Tibial artery (tissue), 4 donors: ENCODE results near the gene NOA1.

Source experiments
- DNase-seq, 2 donors: peaks; one replicate each; pipeline ENCODE4 v3.0.0-alpha.2; 2019
- H3K27ac ChIP-seq, 2 donors: fragments of 200-600 bp; sonication (generic) in 1 of 2; 1 replicate in 1 of 2; 2 replicates in 1 of 2; pipeline ENCODE4 v1.5.1; 2018 to 2019; ENCODE audit warnings: mild to moderate bottlenecking in 1 of 2
- H3K27me3 ChIP-seq, 2 donors: fragments of 200-600 bp; sonication (generic) in 1 of 2; one replicate each; pipeline versions ENCODE4 v1.5.1 to v1.6.0; 2016 to 2019
- H3K36me3 ChIP-seq, 3 donors: fragments of 200-600 bp; sonication (generic) in 2 of 3; one replicate each; pipeline ENCODE4 v1.5.1; 2016 to 2019; ENCODE audit warnings: mild to moderate bottlenecking in 2 of 3
- H3K4me1 ChIP-seq, 4 donors: fragments of 200-600 bp; sonication (generic) in 2 of 4; 1 replicate in 3 of 4; 2 replicates in 1 of 4; pipeline ENCODE4 v1.5.1; 2016 to 2019
- H3K4me3 ChIP-seq, 2 donors: fragments of 200-600 bp; sonication (generic) in 1 of 2; 1 replicate in 1 of 2; 2 replicates in 1 of 2; pipeline ENCODE4 v1.5.1; 2018 to 2019; ENCODE audit warnings: mild to moderate bottlenecking in 2 of 2
- H3K9me3 ChIP-seq, 3 donors: fragments of 200-600 bp; sonication (generic) in 1 of 3; one replicate each; pipeline ENCODE4 v1.5.1; 2016 to 2019
- CTCF ChIP-seq, 2 experiments: fragments of 200-600 bp in 1 of 2; fragments of 450-650 bp in 1 of 2; IDR thresholded peaks; one replicate each; pipeline ENCODE4 v1.5.1; 2017 to 2019; ENCODE audit warnings: antibody characterized with exemption in 2 of 2, mild to moderate bottlenecking in 1 of 2, moderate library complexity in 1 of 2
- intact Hi-C: fragments of 100-400 bp; cut with DNase I; formaldehyde crosslinking; loops from one replicate; pipeline ENCODE4 v1.15.0; 2023; ENCODE audit warnings: low total_unique reads

NOA1 gene

GRCh38 chr4:56981795-56982201, 4.4 kb upstream of the NOA1 start:
- Histone ChIP-seq H3K4me1 (peaks cover 0 to 42% (median 24%) of the 10 kb centered on the region in 4 donors), H3K9me3 (no peaks in the 10 kb centered on the region), H3K27ac (no peak overlapping the region), H3K36me3 (peaks cover 13 to 17% (median 17%) of the 10 kb centered on the region in 3 donors), H3K27me3 (no peaks in the 10 kb centered on the region), H3K4me3 (no peak overlapping the region)
- TF ChIP-seq CTCF (IDR thresholded peaks at IDR 0.05) = no peak
- intact Hi-C loops = no loop called here
- no peak for DNase-seq

GRCh38 chr4:56979421-56980072, 2.1 kb upstream of the NOA1 start:
- H3K9me3 ChIP-seq = no peaks in the 10 kb centered on the region
- peaks cover 0 to 2% (median under 1%) of the 10 kb centered on the region in 3 donors for H3K36me3 ChIP-seq
- H3K4me1 ChIP-seq = peaks cover 0 to 62% (median 44%) of the 10 kb centered on the region in 4 donors
- H3K27ac ChIP-seq = peak overlapping the region; percentile 80 to 89
- no peaks in the 10 kb centered on the region for H3K27me3 ChIP-seq
- no peak for TF ChIP-seq CTCF (IDR thresholded peaks at IDR 0.05)
- no peak for DNase-seq
- intact Hi-C loops = loop anchor here (5.0 kb wide), 1 partner anchor 72 kb away; the partner anchor contains the start of gene REST
- peak overlapping the region; percentile 75 to 97 for H3K4me3 ChIP-seq

GRCh38 chr4:56978750-56979303, 1.4 kb upstream of the NOA1 start, which contains the start of gene POLR2B:
TSS of gene POLR2B (plus strand) at chr4:56978896. CDS start at chr4:56978986, 90 bp downstream.
- peak; percentile 95 to 97 for DNase-seq
- no peaks in the 10 kb centered on the region for H3K9me3 ChIP-seq
- H3K27ac ChIP-seq = peak within 1 kb of the TSS; percentile 80 to 89
- peaks cover 0 to 61% (median 44%) of the 10 kb centered on the region in 4 donors for H3K4me1 ChIP-seq
- intact Hi-C loops = loop anchor here (5.0 kb wide), 1 partner anchor 72 kb away; the partner anchor contains the start of gene REST
- H3K36me3 ChIP-seq = peaks cover 4 to 9% (median 8%) of the 10 kb centered on the region in 3 donors
- H3K27me3 ChIP-seq = no peaks in the 10 kb centered on the region
- H3K4me3 ChIP-seq = peak within 1 kb of the TSS; percentile 75 to 97
- TF ChIP-seq CTCF (IDR thresholded peaks at IDR 0.05) = no peak

GRCh38 chr4:56976837-56977320, 527 bp downstream of the NOA1 start:
- Histone ChIP-seq H3K4me1 (peaks cover 0 to 46% (median 44%) of the 10 kb centered on the region in 4 donors), H3K9me3 (peaks cover 0 to 9% (median 0%) of the 10 kb centered on the region in 3 donors), H3K27ac (peak overlapping the region; percentile 80 to 89), H3K27me3 (no peaks in the 10 kb centered on the region), H3K4me3 (peak overlapping the region; percentile 75 to 97), H3K36me3 (peaks cover 24 to 29% (median 27%) of the 10 kb centered on the region in 3 donors)
- intact Hi-C loops = loop anchor here (5.0 kb wide), 1 partner anchor 70 kb away; the partner anchor contains the start of gene REST
- no peak for TF ChIP-seq CTCF (IDR thresholded peaks at IDR 0.05)
- DNase-seq = peak; percentile 27 to 72

GRCh38 chr4:56976283-56976836, 1.0 kb downstream of the NOA1 start:
- Histone ChIP-seq H3K4me1 (peaks cover 0 to 45% (median 39%) of the 10 kb centered on the region in 4 donors), H3K27ac (peak overlapping the region; percentile 80 to 89)

More at GRCh38 chr4:56976283-56976836, 1.0 kb downstream of the NOA1 start:
- intact Hi-C loops = loop anchor here (5.0 kb wide), 1 partner anchor 69 kb away; the partner anchor contains the start of gene REST
- Histone ChIP-seq H3K9me3 (peaks cover 0 to 9% (median 0%) of the 10 kb centered on the region in 3 donors), H3K4me3 (peak overlapping the region; percentile 75 to 97), H3K27me3 (no peaks in the 10 kb centered on the region), H3K36me3 (peaks cover 27 to 32% (median 30%) of the 10 kb centered on the region in 3 donors)
- no peak for TF ChIP-seq CTCF (IDR thresholded peaks at IDR 0.05)
- no peak for DNase-seq
